CD4-positive, alpha-beta memory T cell (primary cell): ENCODE measurements around the gene PHC2. TPM values are rescaled to one million over a fixed set of nuclear protein-coding genes. Genes with fewer than 3 reads are reported as not detected.
A peak's percentile ranks its signal among the peaks of the same experiment; 100 is the strongest.

ENCODE experiments used
- CTCF ChIA-PET: fragments of 350-600 bp; sonication (Branson Sonifier 250); formaldehyde crosslinking; loops from one replicate; lab custom pipeline; 2021; ENCODE audit warnings: inconsistent platforms; ENCODE audit not compliant: partially characterized antibody; lab: Charles Lee
- POLR2A ChIA-PET: fragments of 350-600 bp; sonication (Branson Sonifier 250); formaldehyde crosslinking; loops from one replicate; lab custom pipeline; 2021; ENCODE audit not compliant: partially characterized antibody; lab: Charles Lee
- DNase-seq, 5 donors: peaks; one replicate each; pipeline versions ENCODE4 v3.0.0 to v3.0.0-alpha.2; 2020 to 2022; ENCODE audit warnings: mixed read lengths in 1 of 5
- H3K27ac ChIP-seq: one replicate; pipeline ENCODE4 v1.7.0; 2013; ENCODE audit warnings: low read depth, low read length
- H3K27me3 ChIP-seq: 2 replicates; pipeline ENCODE4 v1.7.0; 2013; ENCODE audit warnings: mild to moderate bottlenecking, low read length, moderate library complexity; ENCODE audit not compliant: insufficient read depth
- H3K36me3 ChIP-seq: 2 replicates; pipeline ENCODE4 v1.7.0; 2013; ENCODE audit warnings: mild to moderate bottlenecking, low read length, moderate library complexity; ENCODE audit not compliant: insufficient read depth
- H3K4me1 ChIP-seq: 2 replicates; pipeline ENCODE4 v1.7.0; 2013; ENCODE audit warnings: mild to moderate bottlenecking, low read length, moderate library complexity; ENCODE audit not compliant: insufficient read depth
- H3K4me3 ChIP-seq, 2 donors: one replicate each; pipeline ENCODE4 v1.7.0; 2013; ENCODE audit warnings: low read length in 2 of 2, mild to moderate bottlenecking in 1 of 2
- H3K9me3 ChIP-seq, 2 donors: one replicate each; pipeline ENCODE4 v1.7.0; 2013; ENCODE audit warnings: low read length in 2 of 2, control low read depth in 1 of 2; ENCODE audit not compliant: control insufficient read depth in 1 of 2
- H3K27ac Mint-ChIP-seq, 7 donors: one replicate each; pipeline ENCODE4 v1.8.0; 2020 to 2021; ENCODE audit warnings: mixed read lengths in 7 of 7, mild to moderate bottlenecking in 6 of 7, inconsistent platforms in 3 of 7, moderate library complexity in 3 of 7
- H3K27me3 Mint-ChIP-seq, 2 donors: one replicate each; pipeline ENCODE4 v1.8.0; 2020 to 2021; ENCODE audit warnings: mixed read lengths in 2 of 2
- H3K36me3 Mint-ChIP-seq, 2 donors: one replicate each; pipeline ENCODE4 v1.8.0; 2020 to 2021; ENCODE audit warnings: mixed read lengths in 2 of 2, inconsistent platforms in 1 of 2, mild to moderate bottlenecking in 1 of 2
- H3K4me1 Mint-ChIP-seq, 4 donors: one replicate each; pipeline ENCODE4 v1.8.0; 2020 to 2021; ENCODE audit warnings: mixed read lengths in 4 of 4, mild to moderate bottlenecking in 1 of 4
- H3K4me3 Mint-ChIP-seq, 8 donors: one replicate each; pipeline ENCODE4 v1.8.0; 2020 to 2021; ENCODE audit warnings: mixed read lengths in 8 of 8, mild to moderate bottlenecking in 7 of 8, moderate library complexity in 6 of 8, inconsistent platforms in 3 of 8
- H3K9me3 Mint-ChIP-seq, 8 donors: one replicate each; pipeline ENCODE4 v1.8.0; 2020 to 2021; ENCODE audit warnings: mixed read lengths in 8 of 8, mild to moderate bottlenecking in 5 of 8, inconsistent platforms in 3 of 8, moderate library complexity in 1 of 8
- intact Hi-C: fragments of 100-400 bp; cut with micrococcal nuclease; formaldehyde crosslinking; loops from one replicate; pipeline ENCODE4 v1.15.1; 2023
- polyA plus RNA-seq, 2 donors: library from polyadenylated mRNA; unstranded; fragments of 300-500 nt; fragmentation: Illumina TruSeq; gene quantifications; one replicate each; pipeline ENCODE4 v1.2.3, GENCODE V29; 2021
- total RNA-seq, 2 experiments: library from RNA; stranded (reverse); gene quantifications; one replicate each; pipeline ENCODE4 v1.2.3, GENCODE V29; 2021

Gene PHC2
- total and polyA plus RNA-seq, 4 experiments from 2014 or later: 11.3 to 35.6 (median 30.4) TPM

DNA sequence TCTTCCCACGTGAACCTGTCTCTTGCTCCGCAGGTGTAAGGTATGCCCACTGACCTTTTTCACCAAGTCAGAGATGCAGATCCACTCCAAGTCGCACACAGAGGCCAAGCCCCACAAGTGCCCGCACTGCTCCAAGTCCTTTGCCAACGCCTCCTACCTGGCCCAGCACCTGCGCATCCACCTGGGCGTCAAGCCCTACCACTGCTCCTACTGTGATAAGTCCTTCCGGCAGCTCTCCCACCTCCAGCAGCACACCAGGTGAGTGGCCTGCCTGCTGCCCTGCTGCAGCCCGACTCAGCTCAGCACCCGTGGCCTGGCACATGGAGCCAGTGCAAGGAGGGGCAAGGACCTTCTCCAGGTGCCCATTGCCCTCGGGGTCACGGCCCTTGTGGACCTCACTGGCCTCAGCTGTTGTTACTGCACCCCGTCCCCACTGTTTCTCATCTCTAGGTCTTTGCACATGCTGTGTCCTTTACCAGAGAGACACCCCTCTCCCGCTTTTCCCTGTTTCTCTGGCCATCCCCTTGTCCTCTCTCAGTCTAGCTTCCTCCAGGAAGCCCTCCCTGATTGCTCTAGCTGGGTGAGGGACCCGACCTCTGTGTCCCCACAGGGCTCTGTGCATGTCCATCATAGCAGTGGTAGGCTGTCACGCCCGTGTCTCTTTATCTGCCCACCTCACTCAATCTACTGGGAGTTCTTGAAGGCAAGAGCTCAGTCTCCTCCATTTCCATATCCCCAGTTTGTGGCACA, 149.2 kb downstream of the PHC2 start:
- H3K27ac ChIP-seq: no peak overlapping the region
- no peaks in the 10 kb centered on the region for H3K4me1 ChIP-seq
- H3K9me3 ChIP-seq: no peaks in the 10 kb centered on the region
- H3K27me3 Mint-ChIP-seq: no peaks in the 10 kb centered on the region
- H3K4me3 ChIP-seq: no peak overlapping the region
- POLR2A ChIA-PET: no interaction called here
- H3K9me3 Mint-ChIP-seq: no peaks in the 10 kb centered on the region
- H3K36me3 Mint-ChIP-seq: peaks cover 38 to 62% of the 10 kb centered on the region in 2 donors
- peak overlapping the region in 3 of 7 donors; percentile 17 to 31 (median 21) for H3K27ac Mint-ChIP-seq
- H3K4me1 Mint-ChIP-seq: peaks cover 0 to 4% (median 2%) of the 10 kb centered on the region in 4 donors
- intact Hi-C loops: no loop called here
- H3K36me3 ChIP-seq: peaks cover 19% of the 10 kb centered on the region
- H3K4me3 Mint-ChIP-seq: no peak overlapping the region
- H3K27me3 ChIP-seq: no peaks in the 10 kb centered on the region
- CTCF ChIA-PET: interaction anchor here (1.6 kb wide), 1 partner anchor 14 kb away, joined by 9 read pairs; no protein-coding TSS in a partner anchor
- no peak for DNase-seq

DNA sequence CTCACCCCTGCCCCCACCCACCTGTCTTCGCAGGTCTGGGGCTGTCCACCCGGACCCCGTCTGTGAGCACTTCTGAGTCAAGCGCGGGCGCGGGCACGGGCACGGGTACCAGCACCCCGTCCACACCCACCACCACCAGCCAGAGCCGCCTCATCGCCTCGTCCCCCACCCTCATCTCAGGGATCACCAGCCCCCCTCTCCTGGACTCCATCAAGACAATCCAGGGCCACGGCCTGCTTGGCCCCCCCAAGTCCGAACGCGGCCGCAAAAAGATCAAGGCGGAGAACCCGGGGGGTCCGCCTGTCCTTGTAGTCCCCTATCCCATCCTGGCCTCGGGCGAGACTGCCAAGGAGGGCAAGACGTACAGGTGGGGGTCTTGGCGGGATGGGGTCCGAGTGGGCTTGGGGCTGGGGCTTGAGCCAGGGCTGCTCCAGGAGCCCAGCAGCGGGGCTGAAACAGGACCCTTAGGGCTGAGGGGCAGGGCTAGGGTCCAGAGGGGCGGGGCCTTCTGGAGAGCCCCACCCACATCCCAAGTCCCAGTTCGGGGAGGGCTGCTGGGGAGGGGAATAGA, 150.7 kb downstream of the PHC2 start:
- no peak overlapping the region for H3K4me3 Mint-ChIP-seq
- no peak overlapping the region for H3K27ac Mint-ChIP-seq
- H3K36me3 ChIP-seq: peaks cover 19% of the 10 kb centered on the region
- H3K9me3 ChIP-seq: no peaks in the 10 kb centered on the region
- POLR2A ChIA-PET: no interaction called here
- no peaks in the 10 kb centered on the region for H3K9me3 Mint-ChIP-seq
- no peak for DNase-seq
- CTCF ChIA-PET: no interaction called here
- H3K27me3 ChIP-seq: no peaks in the 10 kb centered on the region
- no peak overlapping the region for H3K4me3 ChIP-seq
- no peak overlapping the region for H3K27ac ChIP-seq
- H3K27me3 Mint-ChIP-seq: no peaks in the 10 kb centered on the region
- no peaks in the 10 kb centered on the region for H3K4me1 ChIP-seq
- intact Hi-C loops: no loop called here
- H3K36me3 Mint-ChIP-seq: peaks cover 36 to 61% of the 10 kb centered on the region in 2 donors
- peaks cover 0 to 4% (median 2%) of the 10 kb centered on the region in 4 donors for H3K4me1 Mint-ChIP-seq

DNA sequence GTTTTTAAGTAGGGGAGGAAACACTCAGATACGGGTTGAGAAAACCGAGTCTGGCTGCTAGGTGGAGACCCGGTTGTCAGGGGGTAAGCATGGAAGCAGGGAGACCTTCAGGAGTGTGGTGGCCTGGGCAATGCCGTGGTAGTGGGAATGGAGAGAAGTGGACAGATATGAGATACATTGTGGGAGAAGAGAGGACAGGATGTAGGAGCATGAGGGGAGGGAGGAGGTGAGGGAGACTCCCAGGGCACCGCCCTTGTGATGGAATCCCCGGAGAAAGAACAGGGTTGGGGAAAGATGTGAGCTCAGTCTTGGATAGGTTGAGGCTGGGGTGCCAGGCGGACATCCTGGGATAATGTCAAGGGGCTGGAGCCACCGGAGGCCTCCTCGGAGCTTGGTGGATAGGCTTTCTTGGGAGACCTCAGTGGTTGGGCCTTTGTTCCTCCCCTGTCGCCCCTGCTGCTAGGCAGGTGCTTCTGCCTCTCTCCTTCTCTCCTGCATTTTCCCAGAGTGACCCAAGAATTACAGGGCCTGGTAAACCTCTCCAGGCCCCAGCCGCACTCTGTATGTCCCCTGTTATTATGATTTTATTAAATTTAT, 153.3 kb downstream of the PHC2 start:
- peak overlapping the region in 1 of 7 donors; percentile 11 for H3K27ac Mint-ChIP-seq
- POLR2A ChIA-PET: no interaction called here
- no peak overlapping the region for H3K27ac ChIP-seq
- H3K4me3 Mint-ChIP-seq: no peak overlapping the region
- peaks cover 28 to 47% of the 10 kb centered on the region in 2 donors for H3K36me3 Mint-ChIP-seq
- H3K4me1 Mint-ChIP-seq: peaks cover 13 to 23% (median 16%) of the 10 kb centered on the region in 4 donors
- no peaks in the 10 kb centered on the region for H3K9me3 ChIP-seq
- no peak overlapping the region for H3K4me3 ChIP-seq
- H3K36me3 ChIP-seq: peaks cover 11% of the 10 kb centered on the region
- intact Hi-C loops: no loop called here
- CTCF ChIA-PET: interaction anchor here (1.7 kb wide), 1 partner anchor 18 kb away, joined by 9 read pairs; no protein-coding TSS in a partner anchor
- DNase-seq: no peak
- peaks cover 19% of the 10 kb centered on the region for H3K4me1 ChIP-seq
- no peaks in the 10 kb centered on the region for H3K27me3 Mint-ChIP-seq
- no peaks in the 10 kb centered on the region for H3K27me3 ChIP-seq
- no peaks in the 10 kb centered on the region for H3K9me3 Mint-ChIP-seq

DNA sequence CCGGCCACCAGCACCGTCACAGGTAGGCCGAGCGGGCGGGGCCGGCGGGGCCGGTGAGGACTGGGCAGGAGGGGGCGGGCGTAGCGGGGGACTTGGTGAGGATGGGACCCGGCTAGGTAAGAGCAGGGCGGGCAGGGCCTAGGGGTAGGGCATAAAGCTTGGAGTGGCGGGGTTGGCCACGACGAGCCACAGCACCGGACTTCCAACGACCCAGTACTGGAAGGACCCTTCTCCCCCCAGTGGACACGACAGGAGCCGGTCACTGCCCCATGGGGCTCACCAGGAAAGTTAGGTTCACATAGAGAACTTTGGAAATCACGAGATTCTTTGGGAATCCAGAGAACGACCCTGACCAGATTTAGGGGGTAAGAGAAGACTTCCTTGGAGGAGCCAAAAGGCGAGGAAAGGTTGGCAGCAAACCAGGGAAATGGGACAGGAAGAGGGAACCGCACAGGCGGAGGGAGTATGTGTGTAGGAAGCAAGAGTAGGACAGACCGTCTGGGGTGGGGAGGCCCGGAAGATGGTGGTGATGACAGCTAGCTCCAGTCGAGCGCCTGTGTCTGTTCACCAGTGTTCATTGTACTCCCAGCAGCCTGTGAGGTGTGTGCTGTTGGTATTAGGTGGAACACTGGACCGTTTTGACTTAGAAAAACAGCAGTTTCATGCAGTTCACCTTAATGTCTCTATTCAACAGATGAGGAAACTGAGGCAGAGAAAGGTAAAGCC, 154.2 kb downstream of the PHC2 start:
- Mint-ChIP-seq H3K4me1 (peaks cover 17 to 32% (median 21%) of the 10 kb centered on the region in 4 donors), H3K27ac (no peak overlapping the region), H3K9me3 (no peaks in the 10 kb centered on the region), H3K4me3 (peak overlapping the region in 1 of 8 donors; percentile 10), H3K27me3 (no peaks in the 10 kb centered on the region), H3K36me3 (peaks cover 19 to 39% of the 10 kb centered on the region in 2 donors)
- peaks cover 7% of the 10 kb centered on the region for H3K36me3 ChIP-seq
- DNase-seq: no peak
- no peak overlapping the region for H3K27ac ChIP-seq
- no peaks in the 10 kb centered on the region for H3K27me3 ChIP-seq
- H3K4me1 ChIP-seq: peaks cover 23% of the 10 kb centered on the region
- ChIA-PET CTCF (no interaction called here), POLR2A (no interaction called here)
- no peak overlapping the region for H3K4me3 ChIP-seq
- no peaks in the 10 kb centered on the region for H3K9me3 ChIP-seq
- intact Hi-C loops: no loop called here

DNA sequence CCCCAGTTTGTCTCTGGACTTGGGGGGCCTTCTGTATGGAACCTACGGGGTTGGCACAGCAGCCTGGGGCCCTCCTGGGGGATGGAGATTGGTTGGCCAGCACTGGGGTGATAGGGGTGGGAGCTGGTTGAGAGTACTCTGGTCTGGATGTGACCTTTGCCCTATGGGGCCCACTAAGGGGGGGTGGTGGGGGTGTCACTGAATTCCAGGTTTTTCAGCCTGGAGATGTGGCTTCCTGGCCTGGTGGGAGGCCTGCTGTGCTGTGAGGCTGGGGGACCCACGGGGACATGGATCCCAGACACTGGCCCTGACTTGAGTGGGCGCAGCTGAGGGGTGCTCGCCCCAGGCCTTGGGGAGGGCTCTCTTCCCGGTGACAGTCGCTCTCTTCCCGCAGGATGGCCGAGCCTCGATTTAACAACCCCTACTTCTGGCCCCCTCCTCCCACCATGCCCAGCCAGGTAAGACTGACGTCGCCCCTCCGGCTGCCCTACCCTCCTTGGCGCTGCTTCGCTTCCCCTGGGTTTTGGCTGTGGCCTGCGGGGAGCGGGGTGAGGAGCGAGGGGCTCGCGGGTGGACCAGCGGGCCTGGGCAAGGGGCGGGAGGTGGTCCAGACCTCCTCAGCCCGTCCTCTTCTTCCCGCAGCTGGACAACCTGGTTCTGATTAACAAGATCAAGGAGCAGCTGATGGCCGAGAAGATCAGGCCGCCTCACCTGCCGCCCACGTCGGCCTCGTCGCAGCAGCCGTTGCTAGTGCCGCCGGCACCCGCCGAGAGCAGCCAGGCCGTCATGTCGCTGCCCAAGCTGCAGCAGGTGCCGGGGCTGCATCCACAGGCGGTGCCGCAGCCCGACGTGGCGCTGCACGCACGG, 155.0 kb downstream of the PHC2 start:
- no peaks in the 10 kb centered on the region for H3K27me3 ChIP-seq
- no peak overlapping the region for H3K27ac ChIP-seq
- Mint-ChIP-seq H3K4me3 (no peak overlapping the region), H3K27me3 (no peaks in the 10 kb centered on the region), H3K36me3 (peaks cover 15 to 38% of the 10 kb centered on the region in 2 donors), H3K27ac (peak overlapping the region in 2 of 7 donors; percentile 30 to 36), H3K9me3 (no peaks in the 10 kb centered on the region), H3K4me1 (peaks cover 21 to 40% (median 26%) of the 10 kb centered on the region in 4 donors)
- no peaks in the 10 kb centered on the region for H3K36me3 ChIP-seq
- no peak for DNase-seq
- H3K9me3 ChIP-seq: no peaks in the 10 kb centered on the region
- ChIA-PET CTCF (interaction anchor here (2.2 kb wide), 1 partner anchor 20 kb away, joined by 10 read pairs; no protein-coding TSS in a partner anchor), POLR2A (no interaction called here)
- H3K4me1 ChIP-seq: peaks cover 23% of the 10 kb centered on the region
- intact Hi-C loops: no loop called here
- no peak overlapping the region for H3K4me3 ChIP-seq

DNA sequence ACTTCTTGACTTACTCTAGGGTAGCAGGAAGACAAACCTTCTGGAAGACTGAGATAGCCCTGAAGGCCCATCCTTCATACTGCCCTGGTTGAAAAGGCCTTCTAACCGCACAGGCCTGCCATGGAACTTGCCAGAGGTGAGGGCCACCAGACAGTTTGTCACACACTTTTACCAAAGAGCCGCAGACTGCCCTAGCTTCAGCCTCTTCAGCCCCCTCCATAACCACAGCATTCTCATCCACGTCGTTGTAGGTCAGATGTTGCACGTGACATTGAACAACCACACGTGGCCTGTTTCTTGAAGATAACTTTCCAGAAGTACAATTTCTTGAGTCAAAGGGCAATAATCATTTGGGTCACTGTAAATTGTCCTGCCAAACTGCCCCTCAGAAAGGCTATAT, 155.7 kb downstream of the PHC2 start:
- POLR2A ChIA-PET: no interaction called here
- peaks cover 23% of the 10 kb centered on the region for H3K4me1 ChIP-seq
- Mint-ChIP-seq H3K9me3 (no peaks in the 10 kb centered on the region), H3K36me3 (peaks cover 15 to 35% of the 10 kb centered on the region in 2 donors), H3K4me3 (no peak overlapping the region), H3K27me3 (no peaks in the 10 kb centered on the region), H3K27ac (peak overlapping the region in 1 of 7 donors; percentile 50), H3K4me1 (peaks cover 21 to 40% (median 26%) of the 10 kb centered on the region in 4 donors)
- H3K27ac ChIP-seq: no peak overlapping the region
- no peaks in the 10 kb centered on the region for H3K36me3 ChIP-seq
- H3K4me3 ChIP-seq: no peak overlapping the region
- intact Hi-C loops: no loop called here
- DNase-seq: no peak
- CTCF ChIA-PET: interaction anchor here (2.2 kb wide), 1 partner anchor 21 kb away, joined by 10 read pairs; no protein-coding TSS in a partner anchor
- H3K9me3 ChIP-seq: no peaks in the 10 kb centered on the region
- H3K27me3 ChIP-seq: no peaks in the 10 kb centered on the region
